ENCODE measurements around the gene FCER1G. TPM values are rescaled to one million over a fixed set of nuclear protein-coding genes. Genes with fewer than 3 reads are reported as not detected.

The FCER1G gene
- total and polyA plus RNA-seq, 9 of the 15 experiments (the other 6 are each of a cell fraction or from before 2014, with no cell fraction given) = 0.15 to 0.69 (median 0.31) TPM; not detected in 2

DNA sequence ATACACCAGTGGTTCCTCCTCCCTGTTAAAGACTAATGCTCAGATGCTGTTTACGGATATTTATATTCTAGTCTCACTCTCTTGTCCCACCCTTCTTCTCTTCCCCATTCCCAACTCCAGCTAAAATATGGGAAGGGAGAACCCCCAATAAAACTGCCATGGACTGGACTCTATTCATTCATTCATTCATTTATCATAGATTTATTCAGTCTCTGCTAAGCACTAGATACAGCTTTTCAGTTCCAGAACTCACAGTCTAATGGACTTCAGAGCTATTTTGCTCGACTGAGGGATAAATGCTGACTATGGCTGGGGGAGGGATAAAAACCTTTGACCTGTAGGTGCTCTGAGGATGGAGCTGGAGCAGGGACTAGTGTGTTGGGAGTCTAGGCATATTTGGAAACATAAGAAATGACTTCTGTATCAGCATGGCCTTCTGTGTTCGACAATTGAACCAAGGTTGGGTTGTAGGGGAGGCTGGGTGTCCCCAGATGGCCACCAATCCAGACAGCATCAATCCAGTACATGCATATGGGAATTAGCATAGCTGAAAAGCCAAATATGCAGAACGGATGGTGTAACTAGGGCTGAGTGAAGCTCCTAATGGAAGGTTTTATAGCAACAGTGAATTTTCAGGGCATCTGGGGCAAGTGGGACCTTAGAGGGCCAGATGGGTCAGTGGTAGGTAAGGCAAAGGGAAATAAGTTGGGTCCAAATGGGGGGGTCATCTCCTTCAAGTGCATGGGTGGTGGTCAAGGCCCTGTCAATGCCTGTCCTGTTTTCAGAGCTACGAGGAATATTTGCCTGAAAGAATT, 4.2 kb downstream of the FCER1G start (continued):
- TF ChIP-seq THAP12 (CRISPR knock-in tag; IDR thresholded peaks at IDR 0.05) = no peak
- TF ChIP-seq DDX20 (tag; IDR thresholded peaks at IDR 0.05; ENCODE audit: low read depth) = no peak
- no peak for TF ChIP-seq XRCC4 (IDR thresholded peaks at IDR 0.05; ENCODE audit: extremely low read depth, insufficient read depth, insufficient read length)
- no peak for TF ChIP-seq ZBTB2 (IDR thresholded peaks at IDR 0.05)
- no peak for TF ChIP-seq ZNF57 (CRISPR knock-in tag; IDR thresholded peaks at IDR 0.05)
- no peak for TF ChIP-seq C11orf30 (IDR thresholded peaks at IDR 0.05; ENCODE audit: low read depth)
